Measurements from ENCODE around the gene SOX5.

Gene SOX5

DNA sequence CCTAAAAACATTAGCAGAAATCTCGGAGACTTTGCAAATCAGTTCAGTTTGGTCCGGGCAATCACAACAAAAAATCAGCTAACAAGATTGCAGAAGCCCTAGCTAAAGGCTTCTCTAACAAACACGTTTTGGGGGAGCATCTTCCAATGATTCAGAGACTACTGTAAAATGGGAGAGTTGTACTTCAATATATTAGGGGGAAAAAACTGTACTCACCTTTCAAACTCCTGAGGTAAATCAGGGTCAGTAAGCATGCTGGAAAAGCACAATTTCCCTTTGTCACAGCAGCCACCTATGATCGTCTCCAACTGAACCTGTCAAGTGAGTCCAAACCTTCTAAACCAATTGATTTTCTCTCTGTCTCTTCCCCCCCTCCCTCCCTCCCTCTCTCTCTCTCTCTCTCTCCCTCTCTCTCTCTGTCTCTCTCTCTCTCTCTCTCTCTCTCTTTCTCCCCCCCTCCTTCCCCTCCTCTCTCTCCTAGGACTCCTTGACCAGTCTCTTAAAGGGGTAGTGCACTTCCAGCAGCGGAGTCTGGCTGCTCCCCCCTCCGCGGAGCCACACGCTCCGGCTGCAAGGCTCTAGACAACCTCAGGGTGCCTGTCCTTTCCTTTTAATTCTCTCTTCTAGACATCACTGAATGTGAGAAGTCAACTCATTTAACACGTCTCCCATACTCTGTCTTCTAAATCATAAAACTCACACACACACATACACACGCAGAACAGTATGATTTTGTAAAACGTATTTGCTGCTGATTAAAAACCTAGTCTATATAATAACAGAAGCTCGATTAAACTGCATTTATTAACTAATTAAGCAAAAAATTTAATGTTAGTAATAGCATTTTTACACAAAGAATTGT is at the start of gene SOX5:
Gene SOX5 (minus strand): TSS at position 323 of the 862 bp plus-strand sequence. CDS start 69 bp downstream, at position 254.
- DNase-seq = no peak

DNA sequence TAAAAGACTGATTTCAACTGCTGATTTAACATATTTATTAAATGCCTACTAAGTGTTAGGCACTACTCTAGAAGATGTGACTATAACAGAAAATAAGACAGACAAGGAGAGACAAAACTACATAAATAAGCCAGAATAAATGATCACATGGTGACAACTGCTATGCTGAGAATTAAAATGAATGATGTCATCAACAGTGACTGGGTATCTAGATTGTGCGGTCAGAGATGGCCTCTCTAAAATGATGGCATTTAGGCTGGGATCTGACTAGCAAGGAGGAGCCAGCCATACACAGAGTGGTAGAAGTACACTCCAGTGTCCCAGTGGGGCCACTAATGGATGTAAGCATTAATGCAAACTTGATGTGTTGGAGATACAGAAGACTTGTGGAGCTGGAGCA is 37.6 kb upstream of the SOX5 start:
- DNase-seq = no peak

DNA sequence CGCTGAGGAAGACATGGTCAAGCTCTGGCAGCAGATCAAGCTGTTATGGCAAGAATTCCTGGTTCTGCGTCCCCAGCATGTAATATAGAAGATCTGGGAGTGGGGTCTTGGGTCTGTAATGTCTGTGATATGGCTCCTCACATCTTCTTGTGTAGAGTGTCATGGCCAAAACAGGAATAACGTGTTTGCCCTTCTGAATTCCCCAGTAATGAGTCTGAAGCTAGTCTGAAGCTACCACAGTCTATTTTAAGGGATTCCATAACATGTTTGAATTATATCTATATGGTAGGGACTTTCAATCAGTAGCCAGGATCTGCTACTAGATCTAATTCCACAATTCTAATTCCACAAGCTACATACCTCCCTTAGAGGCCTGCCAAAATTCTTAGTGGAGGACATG is 31.4 kb upstream of the SOX5 start:
- no peak for DNase-seq

DNA sequence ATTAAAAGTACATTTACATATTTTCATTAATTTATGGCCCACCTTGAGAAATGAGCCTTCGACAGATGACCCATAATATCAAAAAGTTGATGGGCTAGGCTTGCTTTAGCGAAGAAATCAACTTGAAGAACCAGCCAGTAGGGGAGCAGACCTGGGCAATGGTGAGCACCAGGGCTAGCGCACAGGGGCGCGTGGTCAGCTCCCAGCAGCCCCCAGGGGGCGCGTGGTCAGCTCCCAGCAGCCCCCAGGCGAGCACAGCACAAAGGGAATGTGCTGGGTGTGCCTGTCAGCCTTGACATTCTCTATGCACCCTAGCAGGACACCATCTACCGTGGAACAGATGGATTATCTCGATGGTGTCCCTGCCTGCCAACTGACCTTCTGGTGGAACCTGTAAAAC is 15.3 kb upstream of the SOX5 start:
- DNase-seq = no peak

DNA sequence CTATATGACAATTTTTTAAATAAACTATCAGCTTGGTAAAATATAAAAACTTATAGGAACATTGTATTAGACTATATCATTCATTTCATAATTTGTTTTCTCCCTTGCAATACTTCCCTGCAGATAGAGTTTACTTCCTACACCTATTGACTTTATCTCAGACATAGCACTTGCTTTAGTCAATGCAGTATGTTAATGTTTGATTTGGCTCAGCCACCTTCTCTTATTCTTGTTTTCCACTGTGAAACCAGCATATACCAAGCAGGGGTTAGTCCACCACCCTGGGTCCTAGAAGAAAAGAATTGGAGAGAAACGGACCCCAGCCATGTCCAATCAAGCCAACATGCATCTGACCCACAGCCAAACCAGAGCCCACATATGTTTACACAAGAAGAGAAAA is 10.4 kb upstream of the SOX5 start:
- DNase-seq = no peak

DNA sequence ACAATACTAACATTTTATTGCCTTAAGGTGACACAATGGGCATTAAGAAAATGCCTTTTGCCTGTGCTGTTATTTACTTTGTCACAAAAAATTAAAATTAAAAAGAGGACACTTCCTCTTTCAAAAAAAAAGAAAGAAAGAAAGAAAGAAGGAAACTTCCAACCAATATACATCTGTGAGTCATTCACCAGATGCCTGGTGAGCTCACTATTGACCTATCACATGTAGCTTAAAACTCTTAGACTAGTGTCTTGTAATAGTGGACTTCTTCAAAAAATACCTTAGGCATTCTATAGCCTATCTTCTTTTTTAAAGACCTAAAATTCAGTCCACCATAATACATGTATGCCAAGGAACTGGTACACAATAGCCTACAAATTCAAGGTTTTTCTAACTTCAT is 4.9 kb upstream of the SOX5 start:
- no peak for DNase-seq

DNA sequence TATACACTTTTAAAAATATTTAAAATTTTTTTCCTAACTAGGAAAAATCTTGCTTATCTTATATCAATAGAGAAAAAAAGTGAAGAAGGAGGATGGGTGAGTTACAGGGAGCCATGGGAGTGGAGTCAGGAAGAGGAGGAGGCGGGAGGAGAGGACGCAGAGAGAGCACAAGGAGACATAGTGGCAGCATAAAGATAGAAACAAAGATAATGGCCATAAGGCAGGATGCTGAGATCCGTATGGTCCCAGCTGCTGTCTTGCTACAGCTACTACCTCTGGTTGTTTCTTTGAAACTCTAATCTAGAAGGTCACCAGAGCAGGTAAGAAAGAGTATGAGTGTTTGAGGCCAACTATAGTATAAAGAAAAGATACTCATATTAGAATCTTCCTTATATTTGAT is 2.6 kb upstream of the SOX5 start:
- no peak for DNase-seq

DNA sequence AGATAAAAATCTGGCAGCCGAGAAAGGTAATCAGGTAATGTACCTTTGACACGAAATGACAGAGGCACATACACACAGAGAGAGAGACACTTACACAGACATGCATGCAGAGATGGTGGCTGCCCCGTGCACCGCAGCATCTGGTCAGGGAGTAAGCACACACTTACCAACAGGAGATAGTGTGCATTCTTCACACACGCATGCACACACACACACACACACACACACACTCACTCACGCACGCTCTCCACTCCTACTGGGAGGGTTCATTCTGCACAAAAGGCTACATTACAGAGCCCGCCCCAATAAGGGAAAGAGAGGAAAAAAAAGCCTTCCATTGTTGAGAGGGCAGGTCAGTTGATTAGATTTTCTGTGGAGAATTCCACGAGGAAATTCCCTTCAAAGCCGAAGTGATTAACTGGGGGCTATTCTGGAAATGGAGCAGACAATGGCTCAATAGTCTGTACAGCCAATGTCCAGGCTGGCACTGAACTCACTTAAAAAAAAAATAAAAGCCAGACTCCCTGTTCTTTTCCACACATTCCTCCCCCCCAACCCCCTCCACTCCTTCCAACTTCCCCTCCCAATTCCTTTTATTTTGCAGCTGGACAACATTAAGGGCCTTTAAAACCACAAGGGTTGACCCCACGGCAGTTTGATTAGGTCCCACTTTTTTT is 1.4 kb upstream of the SOX5 start:
- DNase-seq = no peak

DNA sequence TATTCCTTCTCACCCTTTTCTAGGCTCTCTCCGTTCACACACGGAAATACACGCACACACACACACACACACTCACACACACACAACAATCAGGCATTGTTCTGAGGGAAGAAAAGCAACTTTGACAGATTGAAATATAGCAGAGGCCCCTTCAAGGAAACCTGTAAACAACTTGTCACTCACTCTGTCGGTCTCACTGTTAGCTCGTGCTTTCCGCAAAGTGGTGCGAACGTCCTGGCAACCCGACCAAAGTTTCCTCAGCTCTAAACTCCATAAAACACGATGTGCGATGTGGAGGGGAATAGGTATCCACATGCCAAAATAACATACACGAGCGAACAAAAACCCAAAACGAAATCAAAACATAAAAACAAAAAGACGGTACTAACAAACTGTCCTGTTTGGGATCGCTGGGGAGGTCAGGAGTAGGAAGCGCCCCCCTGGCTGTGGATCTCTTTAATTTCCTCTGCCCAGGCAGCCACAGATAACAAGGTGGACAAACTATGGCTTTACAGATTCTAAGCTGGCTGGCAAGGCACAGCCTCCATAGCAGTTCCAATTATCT is 822 bp upstream of the SOX5 start:
- DNase-seq = no peak

DNA sequence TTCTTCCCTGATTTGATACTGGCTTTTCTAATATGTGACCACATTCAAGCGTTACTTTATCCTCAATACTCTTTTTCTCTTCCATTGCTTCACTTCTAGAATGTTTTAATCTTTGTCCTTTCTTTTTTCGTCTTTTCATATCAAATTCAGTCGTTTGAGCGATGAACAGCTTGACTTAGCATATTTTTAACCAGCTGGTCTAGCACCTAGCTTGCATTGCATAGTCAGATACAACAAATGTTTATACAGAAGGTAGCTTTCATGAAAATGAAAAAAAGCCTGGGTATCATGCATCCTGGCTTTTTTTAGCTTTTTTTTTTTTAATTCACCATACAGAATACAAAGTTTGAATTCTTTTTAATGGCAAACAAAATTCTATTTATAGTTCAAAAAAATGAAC is 1.2 kb downstream of the SOX5 start:
- no peak for DNase-seq

DNA sequence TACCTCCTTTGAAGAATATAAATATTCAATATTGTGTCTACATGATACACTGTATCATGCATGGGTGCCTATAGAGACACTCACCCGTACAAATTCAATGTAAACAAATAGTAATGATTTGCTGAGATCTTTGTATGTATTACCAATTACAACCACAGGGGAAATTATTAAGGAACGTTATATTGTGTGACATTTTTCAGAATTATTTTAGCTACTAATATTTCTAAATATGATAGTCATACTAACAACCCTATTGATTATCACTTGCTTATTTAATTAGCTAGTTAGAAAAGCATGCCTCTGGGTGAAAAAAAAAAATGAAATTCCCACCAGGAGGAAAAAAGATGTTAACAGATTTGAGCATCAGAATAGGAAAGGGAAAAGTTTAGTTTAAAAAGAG is 2.1 kb downstream of the SOX5 start:
- DNase-seq = no peak

DNA sequence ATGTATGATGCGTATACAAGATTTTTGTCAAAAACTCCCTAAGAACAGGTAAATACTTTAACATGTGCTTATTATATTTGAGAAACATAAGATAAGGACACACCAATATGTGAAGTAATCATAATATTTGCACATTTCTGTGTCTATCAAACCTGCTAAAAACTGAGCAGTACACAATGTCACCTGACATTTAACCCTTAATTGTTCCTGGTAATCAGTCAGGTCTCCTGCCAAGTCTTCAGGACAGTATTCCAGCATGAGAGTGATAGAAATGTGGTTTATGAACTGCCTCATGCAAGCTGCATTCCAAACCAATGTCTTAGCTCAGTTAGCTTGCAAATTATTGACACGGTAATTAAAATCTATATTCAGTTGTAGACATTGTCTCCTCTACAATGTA is 4.2 kb downstream of the SOX5 start:
- DNase-seq = no peak

DNA sequence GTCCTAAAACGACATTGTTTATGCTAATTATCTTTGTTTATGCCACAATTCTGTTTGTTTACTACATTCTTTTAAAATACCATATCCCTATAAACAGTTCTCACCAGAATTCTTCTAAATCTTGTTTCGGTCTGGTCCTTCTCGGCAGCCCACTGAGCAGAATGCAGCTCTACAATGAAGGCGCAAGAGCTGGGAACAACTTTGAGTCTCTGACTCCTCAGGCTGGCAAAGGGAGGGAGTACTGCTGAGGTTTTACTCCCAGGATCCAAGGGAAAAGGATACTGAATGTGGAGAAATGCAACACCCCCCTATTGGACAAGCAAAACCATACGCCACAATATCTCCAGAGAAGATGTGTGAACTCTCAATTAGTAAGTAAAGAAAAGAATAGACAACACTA is 5.4 kb downstream of the SOX5 start:
- no peak for DNase-seq

DNA sequence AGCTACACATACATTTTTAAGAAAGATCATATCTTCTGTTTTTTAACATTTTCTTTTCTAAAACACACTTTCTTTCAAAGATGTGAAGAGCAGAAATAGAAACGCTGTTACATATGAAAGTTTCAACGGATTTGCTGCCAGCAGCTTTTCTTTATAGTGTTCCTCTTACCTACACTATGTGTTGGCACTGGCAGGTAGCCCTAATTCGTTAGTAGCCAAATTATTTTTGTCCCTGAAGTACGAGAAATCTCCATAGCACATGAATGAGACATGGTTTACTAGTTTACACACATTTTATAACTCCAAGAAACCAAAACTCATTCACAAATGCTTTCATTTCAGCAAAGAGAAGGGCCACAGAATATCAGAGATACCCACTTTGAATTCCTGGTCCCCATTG is 6.6 kb downstream of the SOX5 start:
- DNase-seq = no peak

DNA sequence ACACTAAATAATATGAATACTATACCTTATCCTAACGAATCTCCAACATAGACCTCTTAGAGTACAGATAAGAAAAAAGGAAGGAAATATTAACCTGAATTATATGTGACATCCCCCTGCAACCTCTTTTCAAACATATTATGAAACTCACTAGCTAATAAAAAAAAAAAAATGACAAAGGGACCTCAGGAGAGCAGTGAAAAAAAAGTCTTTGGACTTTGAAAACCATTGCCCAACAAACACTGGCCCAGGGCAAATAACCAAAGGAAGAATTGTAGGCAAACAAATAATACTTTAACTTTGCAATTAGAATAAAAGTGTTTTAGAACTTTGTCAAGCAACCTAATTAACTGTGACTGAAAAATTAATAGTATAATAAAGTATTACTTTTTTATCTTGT is 7.7 kb downstream of the SOX5 start:
- no peak for DNase-seq

DNA sequence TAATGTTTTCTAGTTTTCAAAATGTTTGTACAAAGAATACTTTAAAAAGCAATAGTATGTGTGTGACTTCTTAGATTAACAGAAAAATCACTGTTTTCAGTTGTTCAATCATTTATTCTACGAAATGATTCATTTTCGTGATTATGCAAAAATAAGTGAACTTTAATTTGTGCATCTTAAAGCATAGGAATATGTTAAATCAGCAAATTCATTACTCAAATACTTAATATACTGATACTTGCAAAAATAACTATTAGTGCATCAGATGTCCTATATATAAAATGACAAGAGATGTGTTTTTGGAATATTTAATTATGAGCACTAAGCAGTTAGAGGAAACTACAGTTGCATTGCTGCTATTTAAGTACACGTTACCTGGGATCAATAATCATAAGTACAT is 11.0 kb downstream of the SOX5 start:
- no peak for DNase-seq

DNA sequence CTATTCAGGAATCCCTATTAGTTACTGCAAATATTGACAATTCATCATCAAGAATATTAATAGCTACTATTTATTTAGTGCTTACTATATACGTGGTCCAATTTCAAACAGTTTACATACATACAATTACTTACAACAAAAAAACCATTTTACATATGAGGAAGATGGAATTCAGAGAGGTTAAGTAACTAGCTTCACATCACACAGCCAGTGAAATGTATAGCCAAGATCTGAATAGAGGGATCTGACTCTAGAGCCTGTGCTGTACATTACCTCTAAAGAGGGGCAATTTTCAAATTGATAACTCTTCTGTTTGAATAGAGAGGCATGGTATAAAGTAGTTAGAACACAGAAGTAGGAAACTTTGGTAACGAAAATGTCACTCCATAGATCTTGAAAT is 18.3 kb downstream of the SOX5 start:
- DNase-seq = no peak

DNA sequence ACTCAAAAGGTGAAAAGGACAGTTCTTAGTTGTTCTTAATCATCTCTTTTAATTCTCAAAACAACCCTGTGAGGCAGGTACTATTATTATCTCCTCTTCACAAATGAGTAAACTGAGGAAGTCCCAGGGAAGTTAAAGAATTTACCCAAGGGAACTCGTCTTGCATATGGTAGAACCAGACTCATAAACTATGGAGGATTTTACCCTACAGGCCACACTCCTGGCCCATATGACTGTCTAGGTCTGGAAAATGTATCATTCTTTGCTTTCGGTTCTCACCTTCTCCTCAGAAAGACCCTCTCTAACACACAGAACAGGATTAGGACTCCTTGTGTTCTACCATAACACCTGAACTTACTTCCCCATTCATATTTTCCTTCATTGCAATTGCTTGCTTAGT is 18.9 kb downstream of the SOX5 start:
- no peak for DNase-seq

DNA sequence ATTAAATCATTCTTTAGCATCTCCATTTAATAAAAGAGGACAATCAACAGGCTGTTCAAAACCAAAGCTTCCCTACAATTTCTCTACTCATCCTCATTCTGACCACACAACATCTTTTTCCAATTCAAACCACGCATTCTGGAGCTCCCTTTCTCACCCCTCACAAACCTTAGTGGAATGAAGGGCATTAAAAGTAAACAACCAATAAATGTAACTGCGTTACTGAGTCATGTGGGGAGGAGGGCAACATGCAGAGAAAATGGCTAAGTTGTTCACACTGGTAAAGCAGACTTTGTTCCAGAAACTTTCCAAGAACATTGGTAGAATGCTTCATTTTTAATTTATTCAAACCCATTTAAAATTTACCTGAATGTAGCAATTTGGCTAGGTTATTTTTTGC is 19.6 kb downstream of the SOX5 start:
- no peak for DNase-seq

DNA sequence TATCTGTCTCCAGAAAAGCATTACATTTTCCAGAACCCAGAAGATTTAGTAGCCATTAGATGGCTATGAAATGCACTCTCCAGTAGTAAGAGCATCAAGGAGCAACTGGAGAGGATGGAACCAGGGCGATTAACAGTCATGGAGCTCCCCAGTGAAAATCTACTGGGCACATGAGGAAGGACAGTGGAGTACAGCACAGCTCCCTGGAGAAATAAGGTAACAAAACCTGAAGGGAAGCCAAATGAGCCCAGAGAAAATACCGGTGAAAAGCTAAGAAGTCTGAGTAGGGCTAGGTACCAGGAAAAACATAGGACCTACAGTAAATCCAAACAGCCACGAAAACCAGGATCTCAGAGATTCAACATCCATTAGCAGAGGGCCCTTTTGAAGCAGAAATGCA is 21.6 kb downstream of the SOX5 start:
- DNase-seq = no peak

DNA sequence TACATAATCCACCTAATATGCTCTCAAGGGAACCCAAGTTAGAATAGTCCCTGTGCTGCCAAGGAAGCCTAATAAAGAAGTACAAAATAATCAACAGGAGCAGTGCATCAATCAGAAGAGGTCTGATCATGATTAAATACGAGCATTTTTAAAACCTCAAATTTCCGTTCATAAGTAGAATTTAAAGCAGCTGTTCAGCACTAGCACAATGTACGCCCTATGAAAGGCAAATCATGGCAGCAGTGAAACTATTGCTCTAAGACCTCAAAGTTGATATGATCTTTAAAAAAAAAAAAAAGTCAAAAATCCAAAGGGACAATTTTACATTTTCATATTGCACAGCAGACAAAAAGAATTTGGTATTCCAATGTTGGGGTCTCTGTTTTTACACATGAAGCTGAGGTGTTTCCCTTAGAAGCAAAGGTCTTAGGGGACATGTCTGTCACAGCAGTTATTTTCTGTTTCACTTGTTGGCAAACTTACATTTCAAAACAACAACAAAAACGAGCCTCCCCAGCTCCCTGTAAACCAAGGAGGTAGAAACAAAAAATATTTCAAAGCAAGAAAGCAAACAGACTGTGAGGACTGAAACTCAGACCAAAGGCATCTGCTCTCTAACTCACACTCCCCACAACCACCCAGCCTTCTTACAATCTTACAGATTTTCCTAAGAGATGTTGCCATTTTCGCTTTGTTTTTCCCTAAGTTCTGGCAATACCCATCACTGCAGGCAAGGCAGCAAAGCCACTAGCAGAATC is 28.2 kb downstream of the SOX5 start:
- DNase-seq = no peak

DNA sequence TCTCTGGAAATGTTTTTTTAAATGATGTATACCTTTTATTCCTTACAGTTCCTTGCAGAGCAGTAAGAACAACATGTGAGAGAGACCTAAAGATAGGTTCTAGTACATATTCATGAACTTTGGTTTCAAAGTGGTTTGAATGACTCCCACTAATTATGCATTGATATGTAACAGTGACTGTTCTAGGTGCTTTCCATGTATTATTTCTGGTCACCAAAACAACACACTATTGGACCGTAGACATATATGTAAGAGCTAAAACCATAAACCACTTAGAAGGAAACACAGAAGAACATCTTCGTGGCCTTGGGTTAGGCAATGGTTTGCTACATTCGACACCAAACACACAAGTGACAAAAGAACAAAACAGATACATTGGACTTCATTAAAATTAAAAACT is 37.9 kb downstream of the SOX5 start:
- no peak for DNase-seq

DNA sequence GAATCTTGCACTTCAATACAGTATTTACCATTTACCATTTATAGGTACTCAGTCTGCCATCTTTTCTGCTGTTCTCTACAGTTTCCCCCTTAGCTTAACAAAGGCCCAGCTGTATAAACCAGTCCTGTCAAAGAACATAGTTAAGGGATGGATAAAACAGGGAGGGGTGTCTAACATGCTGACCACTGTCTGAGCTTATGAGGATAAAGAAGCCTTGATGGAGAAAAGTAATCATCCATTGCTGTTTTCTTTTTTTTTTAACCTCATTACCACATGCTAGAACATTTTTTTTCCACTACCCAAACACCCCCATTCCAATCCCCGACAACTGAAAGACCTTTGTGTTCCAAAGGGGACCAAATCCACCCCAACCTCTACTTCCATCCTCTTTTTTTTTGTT is 39.9 kb downstream of the SOX5 start:
- no peak for DNase-seq

DNA sequence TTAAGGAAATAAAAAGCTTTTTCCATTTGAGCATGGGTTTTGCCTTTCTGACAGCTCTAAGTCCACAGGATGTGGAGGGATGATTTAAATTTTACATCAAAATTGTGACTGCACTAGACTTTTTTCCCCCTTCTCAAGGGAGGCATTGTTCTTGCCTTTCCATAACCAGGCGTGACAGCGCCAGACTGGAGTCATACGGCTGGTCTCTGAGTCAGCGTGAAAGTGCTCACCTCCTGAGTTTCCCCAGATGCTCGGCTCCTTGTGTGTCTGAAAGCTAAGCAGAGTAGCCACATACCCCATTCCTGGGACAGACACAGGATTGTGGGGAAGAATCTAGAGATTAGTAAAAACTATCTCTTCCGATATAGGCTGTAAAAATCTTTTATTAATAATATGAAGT is 43.1 kb downstream of the SOX5 start:
- no peak for DNase-seq

All from activated naive CD4-positive, alpha-beta T cell treated with anti-CD3 and anti-CD28 coated beads, Interleukin-2, amount 50 U/mL, for 16 hours (primary cell).